Chondrocyte (in vitro differentiated cells): ENCODE results near the gene LASP1NB.
A peak's percentile ranks its signal among the peaks of the same experiment; 100 is the strongest.

Experiments used
- DNase-seq: peaks from one replicate; pipeline ENCODE4 v3.0.0; 2021; ENCODE audit warnings: mixed read lengths, low spot score
- H3K27ac Mint-ChIP-seq: one replicate; pipeline ENCODE4 v1.8.0; 2021; ENCODE audit warnings: mild to moderate bottlenecking, moderate library complexity, mixed read lengths; ENCODE audit not compliant: unreplicated experiment
- H3K27me3 Mint-ChIP-seq: 2 replicates; pipeline ENCODE4 v1.8.0; 2021; ENCODE audit warnings: low read depth, mixed read lengths
- H3K36me3 Mint-ChIP-seq: 2 replicates; pipeline ENCODE4 v1.8.0; 2021; ENCODE audit warnings: low read depth, mixed read lengths
- H3K4me1 Mint-ChIP-seq: 2 replicates; pipeline ENCODE4 v1.8.0; 2021; ENCODE audit warnings: low read depth, mild to moderate bottlenecking, mixed read lengths
- H3K4me3 Mint-ChIP-seq: one replicate; pipeline ENCODE4 v1.8.0; 2021; ENCODE audit warnings: mild to moderate bottlenecking, moderate library complexity, mixed read lengths; ENCODE audit not compliant: unreplicated experiment
- H3K9me3 Mint-ChIP-seq: 2 replicates; pipeline ENCODE4 v1.8.0; 2021; ENCODE audit warnings: low read depth, mixed read lengths
- CTCF ChIP-seq: fragments of 200-600 bp; sonication (generic); IDR thresholded peaks from 2 replicates; pipeline ENCODE4 v1.5.0; 2021; ENCODE audit warnings: antibody characterized with exemption, mild to moderate bottlenecking, moderate library complexity

Gene LASP1NB

GRCh38 chr17:38897176-38897575, 28.2 kb upstream of the LASP1NB start:
- no peak for DNase-seq

GRCh38 chr17:38897671-38898290, 27.6 kb upstream of the LASP1NB start:
- TF ChIP-seq CTCF, result no peak
- H3K4me1 Mint-ChIP-seq, result peaks cover 74% of the 10 kb centered on the region
- H3K27me3 Mint-ChIP-seq, result no peaks in the 10 kb centered on the region
- DNase-seq, result peak; percentile 85
- peak overlapping the region; percentile 94 for H3K27ac Mint-ChIP-seq
- peak overlapping the region; percentile 36 for H3K4me3 Mint-ChIP-seq
- H3K36me3 Mint-ChIP-seq, result peaks cover 28% of the 10 kb centered on the region
- no peaks in the 10 kb centered on the region for H3K9me3 Mint-ChIP-seq

More at GRCh38 chr17:38897176-38897575, 28.2 kb upstream of the LASP1NB start:
- Mint-ChIP-seq H3K4me1 (peaks cover 79% of the 10 kb centered on the region), H3K9me3 (no peaks in the 10 kb centered on the region), H3K4me3 (no peak overlapping the region), H3K27ac (peak overlapping the region; percentile 94), H3K36me3 (peaks cover 30% of the 10 kb centered on the region), H3K27me3 (no peaks in the 10 kb centered on the region)
- no peak for TF ChIP-seq CTCF

GRCh38 chr17:38898291-38898679, 27.1 kb upstream of the LASP1NB start:
- no peaks in the 10 kb centered on the region for H3K27me3 Mint-ChIP-seq
- TF ChIP-seq CTCF, result no peak
- no peaks in the 10 kb centered on the region for H3K9me3 Mint-ChIP-seq
- peaks cover 73% of the 10 kb centered on the region for H3K4me1 Mint-ChIP-seq
- peaks cover 30% of the 10 kb centered on the region for H3K36me3 Mint-ChIP-seq
- peak overlapping the region; percentile 94 for H3K27ac Mint-ChIP-seq
- DNase-seq, result peak; percentile 81
- H3K4me3 Mint-ChIP-seq, result no peak overlapping the region

- H3K36me3 Mint-ChIP-seq, result peaks cover 33% of the 10 kb centered on the region
- peaks cover 67% of the 10 kb centered on the region for H3K4me1 Mint-ChIP-seq
- no peak for TF ChIP-seq CTCF
- H3K9me3 Mint-ChIP-seq, result no peaks in the 10 kb centered on the region
- no peak overlapping the region for H3K4me3 Mint-ChIP-seq
- peak overlapping the region; percentile 94 for H3K27ac Mint-ChIP-seq
- DNase-seq, result peak; percentile 75
- no peaks in the 10 kb centered on the region for H3K27me3 Mint-ChIP-seq
These were observed 26.5 kb upstream of the LASP1NB start for GRCh38 chr17:38898812-38899348.

GRCh38 chr17:38899421-38899820, 26.0 kb upstream of the LASP1NB start:
- Mint-ChIP-seq H3K4me1 (peaks cover 61% of the 10 kb centered on the region), H3K36me3 (peaks cover 31% of the 10 kb centered on the region), H3K27ac (peak overlapping the region; percentile 75), H3K9me3 (no peaks in the 10 kb centered on the region), H3K4me3 (no peak overlapping the region), H3K27me3 (no peaks in the 10 kb centered on the region)
- no peak for TF ChIP-seq CTCF
- no peak for DNase-seq
